Measurements from ENCODE around the gene BMERB1.
"Not testable (repeated sequence)": the region's sequence is repeated elsewhere in the genome, so short reads cannot be mapped to it uniquely, and the experiment has no call there.

Gene BMERB1

GRCh38 chr16:15445450-15445849, 11.1 kb downstream of the BMERB1 start:
- H3K27me3 ChIP-seq (ENCODE audit: control insufficient read depth, insufficient read depth, low read length): no peaks in the 10 kb centered on the region
- no peak overlapping the region for H3K27ac ChIP-seq (ENCODE audit: low read depth, low read length)
- no peak overlapping the region for H3K9ac ChIP-seq (ENCODE audit: low read length)
- H3K4me1 ChIP-seq (ENCODE audit: control insufficient read depth, insufficient read depth, low read length): no peaks in the 10 kb centered on the region
- H3K9me3 ChIP-seq (ENCODE audit: control insufficient read depth, insufficient read depth, low read depth, low read length): no peaks in the 10 kb centered on the region; the same call in 1 of the 2 replicates
- no peak overlapping the region for H3K4me3 ChIP-seq (ENCODE audit: low read depth, low read length)
- no peaks in the 10 kb centered on the region for H3K36me3 ChIP-seq (ENCODE audit: control insufficient read depth, insufficient read depth, low read length)

- Histone ChIP-seq H3K27me3 (ENCODE audit: control insufficient read depth, insufficient read depth, low read length) (no peaks in the 10 kb centered on the region), H3K4me3 (ENCODE audit: low read depth, low read length) (no peak overlapping the region), H3K9ac (ENCODE audit: low read length) (no peak overlapping the region), H3K4me1 (ENCODE audit: control insufficient read depth, insufficient read depth, low read length) (no peaks in the 10 kb centered on the region), H3K9me3 (ENCODE audit: control insufficient read depth, insufficient read depth, low read depth, low read length) (no peaks in the 10 kb centered on the region; the same call in 1 of the 2 replicates), H3K27ac (ENCODE audit: low read depth, low read length) (no peak overlapping the region), H3K36me3 (ENCODE audit: control insufficient read depth, insufficient read depth, low read length) (no peaks in the 10 kb centered on the region)
Measured at GRCh38 chr16:15446901-15447300, 12.5 kb downstream of the BMERB1 start.

GRCh38 chr16:15450624-15451023, 16.2 kb downstream of the BMERB1 start:
- no peaks in the 10 kb centered on the region for H3K36me3 ChIP-seq (ENCODE audit: control insufficient read depth, insufficient read depth, low read length)
- no peak overlapping the region for H3K27ac ChIP-seq (ENCODE audit: low read depth, low read length)
- H3K4me3 ChIP-seq (ENCODE audit: low read depth, low read length): no peak overlapping the region
- no peak overlapping the region for H3K9ac ChIP-seq (ENCODE audit: low read length)
- H3K4me1 ChIP-seq (ENCODE audit: control insufficient read depth, insufficient read depth, low read length): no peaks in the 10 kb centered on the region
- no peaks in the 10 kb centered on the region for H3K9me3 ChIP-seq (ENCODE audit: control insufficient read depth, insufficient read depth, low read depth, low read length)
- no peaks in the 10 kb centered on the region for H3K27me3 ChIP-seq (ENCODE audit: control insufficient read depth, insufficient read depth, low read length)

- no peaks in the 10 kb centered on the region for H3K27me3 ChIP-seq (ENCODE audit: control insufficient read depth, insufficient read depth, low read length)
- no peaks in the 10 kb centered on the region for H3K4me1 ChIP-seq (ENCODE audit: control insufficient read depth, insufficient read depth, low read length)
- no peaks in the 10 kb centered on the region for H3K9me3 ChIP-seq (ENCODE audit: control insufficient read depth, insufficient read depth, low read depth, low read length)
- no peak overlapping the region for H3K27ac ChIP-seq (ENCODE audit: low read depth, low read length)
- H3K9ac ChIP-seq (ENCODE audit: low read length): no peak overlapping the region
- H3K4me3 ChIP-seq (ENCODE audit: low read depth, low read length): no peak overlapping the region
- H3K36me3 ChIP-seq (ENCODE audit: control insufficient read depth, insufficient read depth, low read length): no peaks in the 10 kb centered on the region
Measured at GRCh38 chr16:15451098-15451731, 16.8 kb downstream of the BMERB1 start.

- Histone ChIP-seq H3K4me1 (ENCODE audit: control insufficient read depth, insufficient read depth, low read length) (no peaks in the 10 kb centered on the region), H3K27ac (ENCODE audit: low read depth, low read length) (no peak overlapping the region), H3K36me3 (ENCODE audit: control insufficient read depth, insufficient read depth, low read length) (no peaks in the 10 kb centered on the region), H3K4me3 (ENCODE audit: low read depth, low read length) (no peak overlapping the region), H3K27me3 (ENCODE audit: control insufficient read depth, insufficient read depth, low read length) (no peaks in the 10 kb centered on the region), H3K9me3 (ENCODE audit: control insufficient read depth, insufficient read depth, low read depth, low read length) (no peaks in the 10 kb centered on the region), H3K9ac (ENCODE audit: low read length) (no peak overlapping the region)
Measured at GRCh38 chr16:15452246-15452855, 18.0 kb downstream of the BMERB1 start.

- H3K4me3 ChIP-seq (ENCODE audit: low read depth, low read length); H3K27ac ChIP-seq (ENCODE audit: low read depth, low read length); H3K9me3 ChIP-seq (ENCODE audit: control insufficient read depth, insufficient read depth, low read depth, low read length); H3K4me1 ChIP-seq (ENCODE audit: control insufficient read depth, insufficient read depth, low read length); H3K27me3 ChIP-seq (ENCODE audit: control insufficient read depth, insufficient read depth, low read length); H3K36me3 ChIP-seq (ENCODE audit: control insufficient read depth, insufficient read depth, low read length); H3K9ac ChIP-seq (ENCODE audit: low read length): not testable (repeated sequence)
Measured at GRCh38 chr16:15453296-15453695, 18.9 kb downstream of the BMERB1 start.

- H3K27ac ChIP-seq (ENCODE audit: low read depth, low read length); H3K4me3 ChIP-seq (ENCODE audit: low read depth, low read length); H3K36me3 ChIP-seq (ENCODE audit: control insufficient read depth, insufficient read depth, low read length); H3K9ac ChIP-seq (ENCODE audit: low read length); H3K27me3 ChIP-seq (ENCODE audit: control insufficient read depth, insufficient read depth, low read length); H3K4me1 ChIP-seq (ENCODE audit: control insufficient read depth, insufficient read depth, low read length); H3K9me3 ChIP-seq (ENCODE audit: control insufficient read depth, insufficient read depth, low read depth, low read length): not testable (repeated sequence)
Measured at GRCh38 chr16:15454933-15455332, 20.5 kb downstream of the BMERB1 start.

GRCh38 chr16:15457400-15457799, 23.0 kb downstream of the BMERB1 start:
- no peak overlapping the region for H3K4me3 ChIP-seq (ENCODE audit: low read depth, low read length)
- no peak overlapping the region for H3K9ac ChIP-seq (ENCODE audit: low read length)
- no peaks in the 10 kb centered on the region for H3K9me3 ChIP-seq (ENCODE audit: control insufficient read depth, insufficient read depth, low read depth, low read length)
- no peaks in the 10 kb centered on the region for H3K4me1 ChIP-seq (ENCODE audit: control insufficient read depth, insufficient read depth, low read length)
- H3K27ac ChIP-seq (ENCODE audit: low read depth, low read length): no peak overlapping the region
- H3K27me3 ChIP-seq (ENCODE audit: control insufficient read depth, insufficient read depth, low read length): no peaks in the 10 kb centered on the region
- no peaks in the 10 kb centered on the region for H3K36me3 ChIP-seq (ENCODE audit: control insufficient read depth, insufficient read depth, low read length)

- no peaks in the 10 kb centered on the region for H3K9me3 ChIP-seq (ENCODE audit: control insufficient read depth, insufficient read depth, low read depth, low read length)
- H3K4me3 ChIP-seq (ENCODE audit: low read depth, low read length): no peak overlapping the region
- H3K36me3 ChIP-seq (ENCODE audit: control insufficient read depth, insufficient read depth, low read length): no peaks in the 10 kb centered on the region
- H3K27me3 ChIP-seq (ENCODE audit: control insufficient read depth, insufficient read depth, low read length): no peaks in the 10 kb centered on the region
- no peaks in the 10 kb centered on the region for H3K4me1 ChIP-seq (ENCODE audit: control insufficient read depth, insufficient read depth, low read length)
- H3K27ac ChIP-seq (ENCODE audit: low read depth, low read length): no peak overlapping the region
- H3K9ac ChIP-seq (ENCODE audit: low read length): no peak overlapping the region
Measured at GRCh38 chr16:15457958-15458357, 23.6 kb downstream of the BMERB1 start.

GRCh38 chr16:15459791-15460190, 25.4 kb downstream of the BMERB1 start:
- H3K27ac ChIP-seq (ENCODE audit: low read depth, low read length): no peak overlapping the region
- H3K4me3 ChIP-seq (ENCODE audit: low read depth, low read length): no peak overlapping the region
- H3K9ac ChIP-seq (ENCODE audit: low read length): no peak overlapping the region
- no peaks in the 10 kb centered on the region for H3K4me1 ChIP-seq (ENCODE audit: control insufficient read depth, insufficient read depth, low read length)
- no peaks in the 10 kb centered on the region for H3K36me3 ChIP-seq (ENCODE audit: control insufficient read depth, insufficient read depth, low read length)
- no peaks in the 10 kb centered on the region for H3K9me3 ChIP-seq (ENCODE audit: control insufficient read depth, insufficient read depth, low read depth, low read length)
- H3K27me3 ChIP-seq (ENCODE audit: control insufficient read depth, insufficient read depth, low read length): no peaks in the 10 kb centered on the region

GRCh38 chr16:15460601-15461000, 26.2 kb downstream of the BMERB1 start:
- Histone ChIP-seq H3K9ac (ENCODE audit: low read length) (no peak overlapping the region), H3K4me3 (ENCODE audit: low read depth, low read length) (no peak overlapping the region), H3K27me3 (ENCODE audit: control insufficient read depth, insufficient read depth, low read length) (no peaks in the 10 kb centered on the region), H3K36me3 (ENCODE audit: control insufficient read depth, insufficient read depth, low read length) (no peaks in the 10 kb centered on the region), H3K9me3 (ENCODE audit: control insufficient read depth, insufficient read depth, low read depth, low read length) (no peaks in the 10 kb centered on the region), H3K27ac (ENCODE audit: low read depth, low read length) (no peak overlapping the region), H3K4me1 (ENCODE audit: control insufficient read depth, insufficient read depth, low read length) (no peaks in the 10 kb centered on the region)

All from HUES6 (cell line).